ENCODE measurements around the gene PTTG2.

- no peak for TF ChIP-seq GATA2 (IDR thresholded peaks at IDR 0.05; ENCODE audit: low read depth, low read length)
- TF ChIP-seq GATA3 (IDR thresholded peaks at IDR 0.05; ENCODE audit: low read depth, low read length) = no peak
These were observed 18.2 kb downstream of the PTTG2 start for GRCh38 chr4:37978248-37978924.

Measured in SH-SY5Y (cell line).